Trophoblast cell (in vitro differentiated cells and primary cell): ENCODE data around the gene ATP1B1.

ENCODE experiments used
- DNase-seq, 2 donors: peaks; one replicate each; pipeline ENCODE4 v3.0.0-alpha.2; 2016
- H2AFZ ChIP-seq: 2 replicates; pipeline ENCODE4 v1.6.1; 2013; ENCODE audit warnings: low read length, moderate library complexity, mild to moderate bottlenecking; ENCODE audit not compliant: insufficient read depth, poor library complexity
- H2AK5ac ChIP-seq: 2 replicates; pipeline ENCODE4 v1.6.1; 2013; ENCODE audit warnings: mild to moderate bottlenecking, low read length
- H2BK120ac ChIP-seq: 2 replicates; pipeline ENCODE4 v1.6.1; 2013; ENCODE audit warnings: low read length, mild to moderate bottlenecking, moderate library complexity; ENCODE audit not compliant: insufficient read depth, poor library complexity
- H2BK12ac ChIP-seq: 2 replicates; pipeline ENCODE4 v1.6.1; 2013; ENCODE audit warnings: mild to moderate bottlenecking, low read length, moderate library complexity
- H2BK5ac ChIP-seq: 2 replicates; pipeline ENCODE4 v1.6.1; 2013; ENCODE audit warnings: low read length, low read depth, moderate library complexity, mild to moderate bottlenecking; ENCODE audit not compliant: poor library complexity
- H3K14ac ChIP-seq: 2 replicates; pipeline ENCODE4 v1.6.1; 2013; ENCODE audit warnings: mild to moderate bottlenecking, low read length
- H3K18ac ChIP-seq: 2 replicates; pipeline ENCODE4 v1.6.1; 2013; ENCODE audit warnings: mild to moderate bottlenecking, low read length
- H3K23ac ChIP-seq: 2 replicates; pipeline ENCODE4 v1.6.1; 2013; ENCODE audit warnings: low read length
- H3K27ac ChIP-seq: 2 replicates; pipeline ENCODE4 v1.5.1; 2013; ENCODE audit warnings: low read depth, mild to moderate bottlenecking, inconsistent platforms, low read length, moderate library complexity
- H3K27me3 ChIP-seq: 2 replicates; pipeline ENCODE4 v1.6.1; 2013; ENCODE audit warnings: inconsistent platforms, mild to moderate bottlenecking, low read length, moderate library complexity; ENCODE audit not compliant: insufficient read depth
- H3K36me3 ChIP-seq, 2 experiments: 1 replicate in 1 of 2; 2 replicates in 1 of 2; pipeline ENCODE4 v1.6.1; 2013; ENCODE audit warnings: low read length in 2 of 2, mild to moderate bottlenecking in 2 of 2, moderate library complexity in 1 of 2; ENCODE audit not compliant: insufficient read depth in 2 of 2, control insufficient read depth in 1 of 2
- H3K4ac ChIP-seq: 2 replicates; pipeline ENCODE4 v1.6.1; 2013; ENCODE audit warnings: low read depth, mild to moderate bottlenecking, low read length, moderate library complexity
- H3K4me1 ChIP-seq, 2 experiments: 1 replicate in 1 of 2; 2 replicates in 1 of 2; pipeline ENCODE4 v1.6.1; 2013; ENCODE audit warnings: low read length in 2 of 2, mild to moderate bottlenecking in 2 of 2, moderate library complexity in 1 of 2; ENCODE audit not compliant: insufficient read depth in 2 of 2, control insufficient read depth in 1 of 2
- H3K4me2 ChIP-seq: 2 replicates; pipeline ENCODE4 v1.6.1; 2013; ENCODE audit warnings: inconsistent platforms, mild to moderate bottlenecking, low read length, moderate library complexity
- H3K4me3 ChIP-seq: 2 replicates; pipeline ENCODE4 v1.5.1; 2013; ENCODE audit warnings: mild to moderate bottlenecking, low read depth, low read length, inconsistent platforms
- H3K79me1 ChIP-seq: one replicate; pipeline ENCODE4 v1.6.1; 2013; ENCODE audit warnings: low read length
- H3K79me2 ChIP-seq: 2 replicates; pipeline ENCODE4 v1.6.1; 2013; ENCODE audit warnings: low read length, mild to moderate bottlenecking; ENCODE audit not compliant: control insufficient read depth, insufficient read depth, poor library complexity
- H3K9ac ChIP-seq: 2 replicates; pipeline ENCODE4 v1.6.1; 2013; ENCODE audit warnings: mild to moderate bottlenecking, low read length
- H3K9me3 ChIP-seq: 2 replicates; pipeline ENCODE4 v1.6.1; 2013; ENCODE audit warnings: low read depth, mild to moderate bottlenecking, control low read depth, inconsistent platforms, low read length; ENCODE audit not compliant: insufficient read depth
- H4K12ac ChIP-seq: 2 replicates; pipeline ENCODE4 v1.6.1; 2013; ENCODE audit warnings: low read depth, mild to moderate bottlenecking, low read length, moderate library complexity
- H4K8ac ChIP-seq: 2 replicates; pipeline ENCODE4 v1.6.1; 2013; ENCODE audit warnings: low read depth, mild to moderate bottlenecking, low read length, moderate library complexity
- H4K91ac ChIP-seq: one replicate; pipeline ENCODE4 v1.6.1; 2013; ENCODE audit warnings: low read depth, mild to moderate bottlenecking, low read length, moderate library complexity
- WGBS: extraction: QIAGEN DNeasy Blood & Tissue Kit; methylation state at CpG from one replicate; pipeline ENCODE4 v1.1.7; 2013; ENCODE audit warnings: missing lambda C conversion rate; ENCODE audit not compliant: insufficient read length, insufficient coverage; ENCODE audit errors: extremely low coverage; 5-methylcytosine and 5-hydroxymethylcytosine counted together

The ATP1B1 gene

DNA sequence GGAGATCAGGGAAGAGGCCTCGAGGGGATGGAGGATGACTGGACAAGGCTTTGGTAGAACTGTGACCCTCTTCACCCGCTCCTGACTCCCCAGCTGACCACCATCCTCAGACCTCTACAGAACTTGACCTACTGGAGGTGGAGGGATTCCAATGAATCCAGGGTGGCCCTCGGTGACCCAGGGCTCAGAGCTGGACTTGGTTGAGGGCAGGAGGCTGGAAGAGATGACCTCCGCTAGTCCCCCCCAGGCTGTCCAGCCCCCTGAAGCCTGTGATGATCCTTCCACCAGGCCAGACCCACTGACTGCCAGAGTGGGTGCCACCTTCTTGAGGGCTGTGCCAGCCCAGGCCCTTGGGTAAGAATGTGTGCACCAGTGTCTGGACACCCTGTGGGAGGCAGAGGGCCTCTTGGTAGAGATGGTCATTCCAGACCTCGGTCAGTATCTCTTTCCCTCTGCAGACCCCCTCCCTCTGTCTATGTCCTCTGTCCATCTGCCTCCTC, 44.9 kb downstream of the ATP1B1 start:
- no CpG with 5 or more reads among the region's 5 CpGs for WGBS

DNA sequence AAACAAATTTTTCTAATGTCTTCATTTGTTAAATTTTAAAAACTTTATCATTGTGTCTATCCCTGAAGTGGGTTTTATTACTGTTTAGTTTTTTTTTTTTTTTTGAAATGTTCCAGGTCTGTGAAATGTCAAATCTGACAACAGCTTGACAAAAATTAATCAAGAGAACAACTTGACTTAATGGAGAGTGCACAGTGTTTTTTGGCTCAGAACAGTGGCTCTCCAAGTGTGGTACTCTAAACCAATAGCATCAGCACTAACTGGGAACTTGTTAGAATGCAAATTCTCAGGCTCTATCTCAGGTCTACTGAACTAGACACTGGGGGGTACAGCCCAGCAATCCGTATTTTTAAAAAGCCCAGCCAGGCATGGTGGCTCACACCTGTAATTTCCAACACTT, 49.2 kb downstream of the ATP1B1 start:
- H2AK5ac ChIP-seq, result no peak overlapping the region
- no peak overlapping the region for H3K27ac ChIP-seq
- no peak overlapping the region for H2AFZ ChIP-seq
- H3K9me3 ChIP-seq, result no peaks in the 10 kb centered on the region
- H4K12ac ChIP-seq, result no peak overlapping the region
- no peak overlapping the region for H2BK120ac ChIP-seq
- H3K18ac ChIP-seq, result no peak overlapping the region
- no peak overlapping the region for H3K4me3 ChIP-seq
- no peaks in the 10 kb centered on the region for H3K79me2 ChIP-seq
- no peaks in the 10 kb centered on the region for H3K27me3 ChIP-seq
- H3K4ac ChIP-seq, result no peak overlapping the region
- H3K14ac ChIP-seq, result no peak overlapping the region
- no peak overlapping the region for H2BK12ac ChIP-seq
- peaks cover 2 to 3% of the 10 kb centered on the region in 2 experiments for H3K4me1 ChIP-seq
- H3K79me1 ChIP-seq, result no peaks in the 10 kb centered on the region
- no peak overlapping the region for H4K91ac ChIP-seq
- no peak overlapping the region for H2BK5ac ChIP-seq
- WGBS, result no CpG with 5 or more reads among the region's 1 CpG
- no peak overlapping the region for H3K9ac ChIP-seq
- H3K4me2 ChIP-seq, result no peak overlapping the region
- no peaks in the 10 kb centered on the region for H3K36me3 ChIP-seq
- DNase-seq, result no peak
- no peak overlapping the region for H4K8ac ChIP-seq
- no peak overlapping the region for H3K23ac ChIP-seq

More for the DNA sequence above, 44.9 kb downstream of the ATP1B1 start:
- Histone ChIP-seq H3K27ac (no peak overlapping the region), H2BK12ac (no peak overlapping the region), H2AFZ (no peak overlapping the region), H3K4me1 (peaks cover 0 to 4% of the 10 kb centered on the region in 2 experiments), H3K79me1 (no peaks in the 10 kb centered on the region), H4K8ac (no peak overlapping the region), H3K23ac (no peak overlapping the region), H2BK5ac (no peak overlapping the region), H3K14ac (no peak overlapping the region), H2BK120ac (no peak overlapping the region), H4K91ac (no peak overlapping the region), H3K9ac (no peak overlapping the region), H4K12ac (no peak overlapping the region), H3K4me3 (no peak overlapping the region), H3K4me2 (no peak overlapping the region), H3K9me3 (no peaks in the 10 kb centered on the region), H3K27me3 (no peaks in the 10 kb centered on the region), H2AK5ac (no peak overlapping the region), H3K18ac (no peak overlapping the region), H3K4ac (no peak overlapping the region), H3K79me2 (no peaks in the 10 kb centered on the region), H3K36me3 (no peaks in the 10 kb centered on the region)
- DNase-seq, result no peak

DNA sequence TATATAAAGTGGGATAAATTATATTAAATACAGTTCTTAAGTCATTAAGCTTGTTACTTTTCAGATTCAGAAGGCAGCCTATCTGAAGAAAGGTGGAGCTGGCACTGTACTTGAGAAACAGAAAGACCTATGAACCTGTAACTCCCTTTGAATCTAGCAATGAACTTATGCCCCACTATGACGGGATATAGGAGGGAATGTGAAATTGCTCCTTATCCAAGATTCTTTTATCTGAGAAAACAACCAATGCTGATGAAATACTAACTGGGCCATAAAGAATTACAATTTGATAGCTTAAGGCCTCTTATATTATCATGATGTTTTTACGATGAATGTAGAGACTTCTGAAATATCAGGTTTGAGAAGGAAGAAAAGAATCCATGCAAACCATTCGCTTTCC, 50.1 kb downstream of the ATP1B1 start:
- no CpG with 5 or more reads among the region's 3 CpGs for WGBS
- no peak overlapping the region for H2BK12ac ChIP-seq

DNA sequence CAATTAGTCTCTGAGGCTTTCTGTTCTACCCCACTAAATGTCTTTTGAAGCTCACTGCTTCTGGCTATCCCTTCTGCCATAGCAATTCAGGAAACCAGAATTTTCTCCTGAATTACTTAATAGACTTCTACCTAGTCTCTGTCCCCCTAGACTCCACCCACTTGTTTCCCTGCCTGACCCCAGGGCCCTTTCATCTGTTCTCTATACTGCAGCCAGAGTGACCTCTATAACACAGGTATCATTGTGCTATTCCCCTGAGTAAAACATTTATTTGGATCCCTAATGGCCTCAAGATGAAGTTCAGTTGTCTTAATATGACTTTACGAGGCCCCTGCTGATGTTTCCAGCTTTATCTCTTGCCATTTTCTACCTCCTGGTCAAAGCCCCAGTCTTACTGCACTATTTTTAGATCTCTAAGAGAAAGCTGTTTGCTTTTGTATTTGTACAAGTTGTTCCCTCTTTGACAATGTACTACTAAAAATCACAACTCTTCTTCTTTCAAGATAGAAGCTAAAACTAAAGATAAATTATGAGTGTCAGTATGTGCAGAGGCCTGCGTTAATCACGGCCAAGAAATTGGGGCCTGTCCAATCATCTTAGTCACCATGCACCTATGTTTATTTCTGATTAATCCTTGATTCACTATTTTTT, 54.5 kb downstream of the ATP1B1 start:
- Histone ChIP-seq H2BK12ac (no peak overlapping the region), H4K12ac (no peak overlapping the region), H3K27ac (no peak overlapping the region), H3K9me3 (no peaks in the 10 kb centered on the region), H3K18ac (no peak overlapping the region), H3K79me1 (no peaks in the 10 kb centered on the region), H3K79me2 (no peaks in the 10 kb centered on the region), H3K27me3 (no peaks in the 10 kb centered on the region), H3K14ac (no peak overlapping the region), H2BK5ac (no peak overlapping the region), H3K4me2 (no peak overlapping the region), H2BK120ac (no peak overlapping the region), H2AK5ac (no peak overlapping the region), H3K36me3 (no peaks in the 10 kb centered on the region), H3K4ac (no peak overlapping the region), H3K23ac (no peak overlapping the region), H2AFZ (no peak overlapping the region), H3K9ac (no peak overlapping the region), H4K91ac (no peak overlapping the region), H3K4me1 (peaks cover 0 to 3% of the 10 kb centered on the region in 2 experiments), H4K8ac (no peak overlapping the region), H3K4me3 (no peak overlapping the region)
- WGBS, result no CpG with 5 or more reads among the region's 3 CpGs
- no peak for DNase-seq

More for the DNA sequence above, 50.1 kb downstream of the ATP1B1 start:
- no peak overlapping the region for H3K18ac ChIP-seq
- no peaks in the 10 kb centered on the region for H3K79me1 ChIP-seq
- H3K27me3 ChIP-seq, result no peaks in the 10 kb centered on the region
- no peak overlapping the region for H2AK5ac ChIP-seq
- H4K91ac ChIP-seq, result no peak overlapping the region
- no peak for DNase-seq
- no peak overlapping the region for H4K12ac ChIP-seq
- no peaks in the 10 kb centered on the region for H3K9me3 ChIP-seq
- H3K79me2 ChIP-seq, result no peaks in the 10 kb centered on the region
- no peak overlapping the region for H2BK5ac ChIP-seq
- peaks cover 2 to 3% of the 10 kb centered on the region in 2 experiments for H3K4me1 ChIP-seq
- no peaks in the 10 kb centered on the region for H3K36me3 ChIP-seq
- H4K8ac ChIP-seq, result no peak overlapping the region
- H3K4me3 ChIP-seq, result no peak overlapping the region
- no peak overlapping the region for H3K9ac ChIP-seq
- no peak overlapping the region for H3K23ac ChIP-seq
- no peak overlapping the region for H3K27ac ChIP-seq
- H3K14ac ChIP-seq, result no peak overlapping the region
- H3K4me2 ChIP-seq, result no peak overlapping the region
- no peak overlapping the region for H2AFZ ChIP-seq
- no peak overlapping the region for H2BK120ac ChIP-seq
- H3K4ac ChIP-seq, result no peak overlapping the region
